A549 (cell line): Measurements from ENCODE around the gene E2F2. TPM values are rescaled to one million over a fixed set of nuclear protein-coding genes. Genes with fewer than 3 reads are reported as not detected.

Source experiments
- ATAC-seq, 2 experiments: fragments of 200-7000 bp in 1 of 2; fragments of >200 bp in 1 of 2; cut with Nextera tagmentation in 1 of 2; cut with Tn5 transposase in 1 of 2; 3 replicates each; pipeline versions ENCODE4 v1.8.0 to v1.9.1; 2018 to 2020; ENCODE audit warnings: mild to moderate bottlenecking in 1 of 2, moderate library complexity in 1 of 2
- CTCF ChIA-PET: fragments of 300-600 bp; sonication (Branson Sonifier 250); formaldehyde crosslinking; extraction: SDS; loops from one replicate; lab custom pipeline; 2021; ENCODE audit warnings: antibody characterized with exemption, inconsistent platforms; lab: Yijun Ruan, JAX
- POLR2A ChIA-PET: fragments of 350-600 bp; formaldehyde crosslinking; extraction: SDS; loops from one replicate; lab custom pipeline; 2021; ENCODE audit warnings: antibody characterized with exemption, inconsistent platforms; lab: Yijun Ruan, JAX
- DNase-seq, 2 experiments: peaks; one replicate each; pipeline versions ENCODE4 v3.0.0 to v3.0.0-alpha.2; 2011 to 2016; ENCODE audit warnings: low read depth in 1 of 2, low spot score in 1 of 2
- FAIRE-seq: peaks from 2 replicates; lab custom pipeline; 2011; peaks lifted over from hg19 to GRCh38; lab: Jason Lieb, UNC
- H3K27ac ChIP-seq, 2 experiments: fragments of >200 bp; sonication (Bioruptor Twin); formaldehyde crosslinking; 3 replicates each; pipeline ENCODE4 v1.5.1; 2016 to 2017
- H3K4me1 ChIP-seq: fragments of >200 bp; sonication (Bioruptor Twin); formaldehyde crosslinking; 3 replicates; pipeline ENCODE4 v1.6.1; 2016
- H3K4me2 ChIP-seq: fragments of >200 bp; sonication (Bioruptor Twin); formaldehyde crosslinking; 3 replicates; pipeline ENCODE4 v1.6.1; 2016
- H3K4me3 ChIP-seq: fragments of >200 bp; sonication (Bioruptor Twin); formaldehyde crosslinking; 3 replicates; pipeline ENCODE4 v1.5.1; 2016
- H3K9me3 ChIP-seq: fragments of >200 bp; sonication (Bioruptor Twin); formaldehyde crosslinking; 3 replicates; pipeline ENCODE4 v1.6.1; 2016
- CBX2 ChIP-seq: fragments of 200-600 bp; sonication (generic); IDR thresholded peaks from 2 replicates; pipeline ENCODE4 v1.6.1; 2016; ENCODE audit warnings: low read depth, mild to moderate bottlenecking, borderline replicate concordance
- CEBPB ChIP-seq, 2 experiments: fragments of >200 bp in 1 of 2; sonication (Bioruptor Twin) in 1 of 2; formaldehyde crosslinking in 1 of 2; IDR thresholded peaks; 2 replicates each; pipeline ENCODE4 v1.6.1; 2012 to 2016
- CHD2 ChIP-seq: fragments of 150-350 bp; IDR thresholded peaks from 2 replicates; pipeline ENCODE4 v1.6.1; 2014; ENCODE audit warnings: low read length; ENCODE audit not compliant: partially characterized antibody
- EHF ChIP-seq: fragments of 250-450 bp; sonication (Bioruptor Pico); IDR thresholded peaks from 2 replicates; pipeline ENCODE4 v1.5.0; 2020; ENCODE audit warnings: mild to moderate bottlenecking
- EHMT2 ChIP-seq: fragments of 200-600 bp; sonication (generic); IDR thresholded peaks from 2 replicates; pipeline ENCODE4 v1.6.1; 2016; ENCODE audit warnings: antibody characterized with exemption, low read depth, mild to moderate bottlenecking, moderate library complexity
- EP300 ChIP-seq, 2 experiments: fragments of >200 bp; sonication (Bioruptor Twin); formaldehyde crosslinking; IDR thresholded peaks; 2 replicates in 1 of 2; 3 replicates in 1 of 2; pipeline ENCODE4 v1.6.1; 2016 to 2017
- ESRRA ChIP-seq: fragments of 150-350 bp; IDR thresholded peaks from 2 replicates; pipeline ENCODE4 v1.6.1; 2014; ENCODE audit warnings: mild to moderate bottlenecking, low read length, borderline replicate concordance
- FOSL2 ChIP-seq, 2 experiments: fragments of 450-650 bp in 1 of 2; fragments of >200 bp in 1 of 2; sonication (Bioruptor Twin) in 1 of 2; formaldehyde crosslinking; IDR thresholded peaks; 2 replicates each; pipeline versions ENCODE4 v1.5.0 to v1.6.1; 2016 to 2020; ENCODE audit warnings: mild to moderate bottlenecking in 1 of 2, moderate library complexity in 1 of 2
- FOXS1 ChIP-seq: fragments of 250-450 bp; sonication (Bioruptor Pico); IDR thresholded peaks from 2 replicates; pipeline ENCODE4 v1.5.0; 2020; ENCODE audit warnings: mild to moderate bottlenecking, moderate library complexity
- HEYL ChIP-seq: fragments of 250-450 bp; sonication (Bioruptor Pico); IDR thresholded peaks from 2 replicates; pipeline ENCODE4 v1.8.0; 2021; ENCODE audit warnings: mild to moderate bottlenecking, moderate library complexity
- HOXB13 ChIP-seq: fragments of 250-450 bp; sonication (Bioruptor Pico); IDR thresholded peaks from 2 replicates; pipeline ENCODE4 v1.5.0; 2020; ENCODE audit warnings: low read depth, mild to moderate bottlenecking, moderate library complexity
- JUNB ChIP-seq: fragments of >200 bp; sonication (Bioruptor Twin); formaldehyde crosslinking; IDR thresholded peaks from 2 replicates; pipeline ENCODE4 v1.6.1; 2016
- MAZ ChIP-seq: fragments of 150-350 bp; IDR thresholded peaks from 2 replicates; pipeline ENCODE4 v1.6.1; 2014; ENCODE audit warnings: antibody characterized with exemption, low read depth, low read length, borderline replicate concordance
- MYC ChIP-seq: IDR thresholded peaks from 2 replicates; pipeline ENCODE4 v1.6.1; 2012; ENCODE audit warnings: mild to moderate bottlenecking, inconsistent platforms, low read length, improper control_type of control experiment, borderline replicate concordance
- NPAS2 ChIP-seq: fragments of 250-450 bp; sonication (Bioruptor Pico); IDR thresholded peaks from 2 replicates; pipeline ENCODE4 v1.8.0; 2022; ENCODE audit warnings: mild to moderate bottlenecking, moderate library complexity, borderline replicate concordance
- RARB ChIP-seq: fragments of 250-450 bp; sonication (Bioruptor Pico); IDR thresholded peaks from 2 replicates; pipeline ENCODE4 v1.8.0; 2021; ENCODE audit warnings: mild to moderate bottlenecking, moderate library complexity
- RCOR1 ChIP-seq: fragments of 150-350 bp; IDR thresholded peaks from 2 replicates; pipeline ENCODE4 v1.6.1; 2014; ENCODE audit warnings: antibody characterized with exemption, low read length, low read depth
- RNF2 ChIP-seq: fragments of 200-600 bp; sonication (generic); IDR thresholded peaks from 2 replicates; pipeline ENCODE4 v1.6.1; 2016; ENCODE audit warnings: low read depth, mild to moderate bottlenecking, antibody characterized with exemption, moderate library complexity, borderline replicate concordance
- SREBF2 ChIP-seq: fragments of 450-650 bp; IDR thresholded peaks from 2 replicates; pipeline ENCODE4 v1.6.1; 2014; ENCODE audit warnings: mild to moderate bottlenecking, moderate library complexity
- TFCP2L1 ChIP-seq: fragments of 250-450 bp; sonication (Bioruptor Pico); IDR thresholded peaks from 2 replicates; pipeline ENCODE4 v1.5.0; 2021; ENCODE audit warnings: mild to moderate bottlenecking
- TP53 ChIP-seq: fragments of 250-450 bp; sonication (Bioruptor Pico); IDR thresholded peaks from 2 replicates; pipeline ENCODE4 v1.5.0; 2021; ENCODE audit warnings: mild to moderate bottlenecking, moderate library complexity
- ZC3H11A ChIP-seq: fragments of 450-650 bp; IDR thresholded peaks from 2 replicates; pipeline ENCODE4 v1.6.1; 2014; ENCODE audit warnings: antibody characterized with exemption, mild to moderate bottlenecking
- ZFP36 ChIP-seq: fragments of 450-650 bp; IDR thresholded peaks from 2 replicates; pipeline ENCODE4 v1.6.1; 2014; ENCODE audit warnings: borderline replicate concordance; ENCODE audit not compliant: partially characterized antibody
- ZNF302 ChIP-seq: fragments of 250-450 bp; sonication (Bioruptor Pico); IDR thresholded peaks from 2 replicates; pipeline ENCODE4 v1.9.0; 2021; ENCODE audit warnings: inconsistent platforms, mild to moderate bottlenecking, moderate library complexity
- ZSCAN20 ChIP-seq: fragments of 250-450 bp; sonication (Bioruptor Pico); IDR thresholded peaks from 2 replicates; pipeline ENCODE4 v1.8.0; 2022; ENCODE audit warnings: mild to moderate bottlenecking, moderate library complexity
- WGBS: methylation state at CpG from one replicate; pipeline ENCODE4 v1.1.6; 2017; ENCODE audit errors: missing lambda C conversion rate; 5-methylcytosine and 5-hydroxymethylcytosine counted together
- polyA plus RNA-seq, 4 experiments: library from polyadenylated mRNA; depleted of rRNA in 3 of 4; stranded (reverse); fragments of >200 nt; fragmentation: RNase III in 1 of 4; extraction: RNeasy Plus Mini Kit Qiagen cat#74134 plus additional on column Dnase treatment in 1 of 4; gene quantifications; 2 replicates in 3 of 4; 3 replicates in 1 of 4; pipeline ENCODE4 v1.2.3, GENCODE V29; 2011 to 2017
- TF ChIP-seq, protein P1 (sequence below): fragments of 450-650 bp; IDR thresholded peaks from 2 replicates; pipeline ENCODE4 v1.6.1; 2014; ENCODE audit warnings: antibody characterized with exemption
- TF ChIP-seq, protein P2 (sequence below): fragments of 250-450 bp; sonication (Bioruptor Pico); IDR thresholded peaks from 2 replicates; pipeline ENCODE4 v1.5.0; 2020; ENCODE audit warnings: low read depth, mild to moderate bottlenecking, moderate library complexity
- TF ChIP-seq, protein P3 (sequence below): fragments of >200 bp; sonication (Bioruptor Twin); formaldehyde crosslinking; IDR thresholded peaks from 3 replicates; pipeline ENCODE4 v1.6.1; 2016
- TF ChIP-seq, protein P4 (sequence below): IDR thresholded peaks from 2 replicates; pipeline ENCODE4 v1.6.1; 2012
- TF ChIP-seq, protein P5 (sequence below): fragments of 250-450 bp; sonication (Bioruptor Pico); IDR thresholded peaks from 2 replicates; pipeline ENCODE4 v1.5.0; 2021; ENCODE audit warnings: mild to moderate bottlenecking, moderate library complexity, borderline replicate concordance
- TF ChIP-seq, protein P6 (sequence below): IDR thresholded peaks from 2 replicates; pipeline ENCODE4 v1.6.1; 2012
- TF ChIP-seq, protein P7 (sequence below): fragments of >200 bp; sonication (Bioruptor Twin); formaldehyde crosslinking; IDR thresholded peaks from 3 replicates; pipeline ENCODE4 v1.5.1; 2016

E2F2 gene
- polyA plus RNA-seq, 2 of the 4 experiments (the other 2 are of a cell fraction), result 0.90 to 3.4 TPM

DNA sequence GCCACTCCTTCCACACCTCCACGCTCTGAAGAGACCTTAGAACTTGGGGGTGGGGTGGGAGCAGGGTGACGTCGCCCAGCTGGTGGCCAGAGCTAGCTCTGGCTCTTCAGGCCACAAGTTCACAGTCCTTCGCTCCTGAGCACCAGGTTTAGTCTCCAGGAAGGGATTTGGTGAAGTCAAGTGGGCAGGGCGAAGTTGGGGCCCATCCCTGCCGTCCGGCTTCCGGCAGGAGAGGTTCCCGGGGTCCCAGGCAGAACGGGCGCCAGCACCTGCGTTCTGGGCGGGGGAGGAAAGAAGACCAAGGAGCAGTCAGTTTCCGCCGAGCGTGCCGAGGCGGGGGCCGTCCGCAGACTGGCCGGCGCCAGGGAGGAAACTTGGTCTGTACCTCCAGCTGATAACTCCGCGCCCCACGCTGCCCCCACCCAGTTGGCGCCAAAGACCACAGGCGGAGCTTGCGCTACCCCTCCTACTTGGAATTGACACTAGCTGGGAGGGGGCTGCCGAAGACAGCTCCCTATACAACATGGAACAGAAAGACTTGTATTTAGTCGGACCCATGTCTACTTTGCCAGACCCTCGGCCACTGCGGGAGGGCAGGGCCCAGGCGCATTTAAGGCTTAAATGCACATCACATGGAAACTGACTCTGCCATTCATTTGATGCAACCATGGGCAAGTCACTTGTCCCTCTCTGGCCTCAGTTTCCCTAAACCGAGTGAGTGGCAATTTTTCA lies 27.3 kb upstream of the E2F2 start:
- Histone ChIP-seq H3K4me3 (peak overlapping the region; percentile 92), H3K4me1 (peaks cover 60% of the 10 kb centered on the region), H3K27ac (peak overlapping the region; percentile 96 to 98), H3K4me2 (peak overlapping the region; percentile 77), H3K9me3 (no peaks in the 10 kb centered on the region)
- POLR2A ChIA-PET, result interaction anchor here (0.7 to 11.2 kb wide), 13 partner anchors 10 to 91 kb away, joined by 3 to 168 read pairs (median 7); partner anchors contain the start of gene E2F2
- FAIRE-seq (no peak), ATAC-seq (no peak; a peak in 1 of 6 replicates), DNase-seq (peak in 1 of 2 experiments; percentile 77)
- CTCF ChIA-PET, result interaction anchor here (1.0 to 29.3 kb wide), 7 partner anchors 10 to 76 kb away, joined by 3 to 699 read pairs (median 6); no protein-coding TSS in a partner anchor
- 2% methylated on average over 20 of the region's 34 CpGs for WGBS
- no peak for TF ChIP-seq JUNB
- no peak for TF ChIP-seq HEYL (CRISPR knock-in tag)
- no peak for TF ChIP-seq CHD2
- no peak for TF ChIP-seq RARB (CRISPR knock-in tag)
- TF ChIP-seq TP53 (CRISPR knock-in tag), result peak; percentile 75
- TF ChIP-seq RCOR1, result no peak
- TF ChIP-seq, protein P1, sequence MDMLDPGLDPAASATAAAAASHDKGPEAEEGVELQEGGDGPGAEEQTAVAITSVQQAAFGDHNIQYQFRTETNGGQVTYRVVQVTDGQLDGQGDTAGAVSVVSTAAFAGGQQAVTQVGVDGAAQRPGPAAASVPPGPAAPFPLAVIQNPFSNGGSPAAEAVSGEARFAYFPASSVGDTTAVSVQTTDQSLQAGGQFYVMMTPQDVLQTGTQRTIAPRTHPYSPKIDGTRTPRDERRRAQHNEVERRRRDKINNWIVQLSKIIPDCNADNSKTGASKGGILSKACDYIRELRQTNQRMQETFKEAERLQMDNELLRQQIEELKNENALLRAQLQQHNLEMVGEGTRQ, result no peak
- no peak for TF ChIP-seq CEBPB (IDR thresholded peaks at IDR 0.05)
- TF ChIP-seq RNF2, result no peak
- peak; percentile 81 for TF ChIP-seq TFCP2L1 (CRISPR knock-in tag)
- no peak for TF ChIP-seq EHF (CRISPR knock-in tag)
- TF ChIP-seq ZC3H11A, result no peak
- TF ChIP-seq ZSCAN20 (CRISPR knock-in tag), result no peak
- TF ChIP-seq ZNF302, result no peak
- TF ChIP-seq, protein P2, sequence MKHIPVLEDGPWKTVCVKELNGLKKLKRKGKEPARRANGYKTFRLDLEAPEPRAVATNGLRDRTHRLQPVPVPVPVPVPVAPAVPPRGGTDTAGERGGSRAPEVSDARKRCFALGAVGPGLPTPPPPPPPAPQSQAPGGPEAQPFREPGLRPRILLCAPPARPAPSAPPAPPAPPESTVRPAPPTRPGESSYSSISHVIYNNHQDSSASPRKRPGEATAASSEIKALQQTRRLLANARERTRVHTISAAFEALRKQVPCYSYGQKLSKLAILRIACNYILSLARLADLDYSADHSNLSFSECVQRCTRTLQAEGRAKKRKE, result no peak
- no peak for TF ChIP-seq FOSL2 (IDR thresholded peaks at IDR 0.05)
- TF ChIP-seq FOSL2 (CRISPR knock-in tag; IDR thresholded peaks at IDR 0.05), result no peak
- TF ChIP-seq, protein P3, sequence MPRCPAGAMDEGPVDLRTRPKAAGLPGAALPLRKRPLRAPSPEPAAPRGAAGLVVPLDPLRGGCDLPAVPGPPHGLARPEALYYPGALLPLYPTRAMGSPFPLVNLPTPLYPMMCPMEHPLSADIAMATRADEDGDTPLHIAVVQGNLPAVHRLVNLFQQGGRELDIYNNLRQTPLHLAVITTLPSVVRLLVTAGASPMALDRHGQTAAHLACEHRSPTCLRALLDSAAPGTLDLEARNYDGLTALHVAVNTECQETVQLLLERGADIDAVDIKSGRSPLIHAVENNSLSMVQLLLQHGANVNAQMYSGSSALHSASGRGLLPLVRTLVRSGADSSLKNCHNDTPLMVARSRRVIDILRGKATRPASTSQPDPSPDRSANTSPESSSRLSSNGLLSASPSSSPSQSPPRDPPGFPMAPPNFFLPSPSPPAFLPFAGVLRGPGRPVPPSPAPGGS, result no peak; the same call in 2 of the 3 replicates
- TF ChIP-seq NPAS2 (CRISPR knock-in tag), result no peak
- no peak for TF ChIP-seq FOXS1
- no peak for TF ChIP-seq EP300 (IDR thresholded peaks at IDR 0.05)
- no peak for TF ChIP-seq EHMT2
- no peak for TF ChIP-seq MAZ
- no peak for TF ChIP-seq HOXB13 (CRISPR knock-in tag)
- TF ChIP-seq, protein P4, sequence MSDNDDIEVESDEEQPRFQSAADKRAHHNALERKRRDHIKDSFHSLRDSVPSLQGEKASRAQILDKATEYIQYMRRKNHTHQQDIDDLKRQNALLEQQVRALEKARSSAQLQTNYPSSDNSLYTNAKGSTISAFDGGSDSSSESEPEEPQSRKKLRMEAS, result no peak
- TF ChIP-seq SREBF2, result no peak
- TF ChIP-seq, protein P5, sequence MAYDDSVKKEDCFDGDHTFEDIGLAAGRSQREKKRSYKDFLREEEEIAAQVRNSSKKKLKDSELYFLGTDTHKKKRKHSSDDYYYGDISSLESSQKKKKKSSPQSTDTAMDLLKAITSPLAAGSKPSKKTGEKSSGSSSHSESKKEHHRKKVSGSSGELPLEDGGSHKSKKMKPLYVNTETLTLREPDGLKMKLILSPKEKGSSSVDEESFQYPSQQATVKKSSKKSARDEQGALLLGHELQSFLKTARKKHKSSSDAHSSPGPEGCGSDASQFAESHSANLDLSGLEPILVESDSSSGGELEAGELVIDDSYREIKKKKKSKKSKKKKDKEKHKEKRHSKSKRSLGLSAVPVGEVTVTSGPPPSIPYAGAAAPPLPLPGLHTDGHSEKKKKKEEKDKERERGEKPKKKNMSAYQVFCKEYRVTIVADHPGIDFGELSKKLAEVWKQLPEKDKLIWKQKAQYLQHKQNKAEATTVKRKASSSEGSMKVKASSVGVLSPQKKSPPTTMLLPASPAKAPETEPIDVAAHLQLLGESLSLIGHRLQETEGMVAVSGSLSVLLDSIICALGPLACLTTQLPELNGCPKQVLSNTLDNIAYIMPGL (CRISPR knock-in tag), result 0 out of 2 replicates have a peak, but pooled peaks have one; percentile 68
- TF ChIP-seq CBX2, result no peak
- TF ChIP-seq MYC, result no peak
- TF ChIP-seq, protein P6, sequence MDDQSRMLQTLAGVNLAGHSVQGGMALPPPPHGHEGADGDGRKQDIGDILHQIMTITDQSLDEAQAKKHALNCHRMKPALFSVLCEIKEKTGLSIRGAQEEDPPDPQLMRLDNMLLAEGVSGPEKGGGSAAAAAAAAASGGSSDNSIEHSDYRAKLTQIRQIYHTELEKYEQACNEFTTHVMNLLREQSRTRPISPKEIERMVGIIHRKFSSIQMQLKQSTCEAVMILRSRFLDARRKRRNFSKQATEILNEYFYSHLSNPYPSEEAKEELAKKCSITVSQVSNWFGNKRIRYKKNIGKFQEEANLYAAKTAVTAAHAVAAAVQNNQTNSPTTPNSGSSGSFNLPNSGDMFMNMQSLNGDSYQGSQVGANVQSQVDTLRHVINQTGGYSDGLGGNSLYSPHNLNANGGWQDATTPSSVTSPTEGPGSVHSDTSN, result peak; percentile 59
- TF ChIP-seq, protein P7, sequence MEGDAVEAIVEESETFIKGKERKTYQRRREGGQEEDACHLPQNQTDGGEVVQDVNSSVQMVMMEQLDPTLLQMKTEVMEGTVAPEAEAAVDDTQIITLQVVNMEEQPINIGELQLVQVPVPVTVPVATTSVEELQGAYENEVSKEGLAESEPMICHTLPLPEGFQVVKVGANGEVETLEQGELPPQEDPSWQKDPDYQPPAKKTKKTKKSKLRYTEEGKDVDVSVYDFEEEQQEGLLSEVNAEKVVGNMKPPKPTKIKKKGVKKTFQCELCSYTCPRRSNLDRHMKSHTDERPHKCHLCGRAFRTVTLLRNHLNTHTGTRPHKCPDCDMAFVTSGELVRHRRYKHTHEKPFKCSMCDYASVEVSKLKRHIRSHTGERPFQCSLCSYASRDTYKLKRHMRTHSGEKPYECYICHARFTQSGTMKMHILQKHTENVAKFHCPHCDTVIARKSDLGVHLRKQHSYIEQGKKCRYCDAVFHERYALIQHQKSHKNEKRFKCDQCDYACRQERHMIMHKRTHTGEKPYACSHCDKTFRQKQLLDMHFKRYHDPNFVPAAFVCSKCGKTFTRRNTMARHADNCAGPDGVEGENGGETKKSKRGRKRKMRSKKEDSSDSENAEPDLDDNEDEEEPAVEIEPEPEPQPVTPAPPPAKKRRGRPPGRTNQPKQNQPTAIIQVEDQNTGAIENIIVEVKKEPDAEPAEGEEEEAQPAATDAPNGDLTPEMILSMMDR, result no peak
- TF ChIP-seq ZFP36, result no peak
- no peak for TF ChIP-seq ESRRA
